GM19240 (cell line): ENCODE results near the gene EHMT2.
A peak's percentile ranks its signal among the peaks of the same experiment; 100 is the strongest.
"Not testable (repeated sequence)": the region's sequence is repeated elsewhere in the genome, so short reads cannot be mapped to it uniquely, and the experiment has no call there.

Source experiments
- DNase-seq: peaks from one replicate; pipeline ENCODE4 v3.0.0; 2011; ENCODE audit warnings: low spot score; ENCODE audit not compliant: insufficient read length

EHMT2 gene

DNA sequence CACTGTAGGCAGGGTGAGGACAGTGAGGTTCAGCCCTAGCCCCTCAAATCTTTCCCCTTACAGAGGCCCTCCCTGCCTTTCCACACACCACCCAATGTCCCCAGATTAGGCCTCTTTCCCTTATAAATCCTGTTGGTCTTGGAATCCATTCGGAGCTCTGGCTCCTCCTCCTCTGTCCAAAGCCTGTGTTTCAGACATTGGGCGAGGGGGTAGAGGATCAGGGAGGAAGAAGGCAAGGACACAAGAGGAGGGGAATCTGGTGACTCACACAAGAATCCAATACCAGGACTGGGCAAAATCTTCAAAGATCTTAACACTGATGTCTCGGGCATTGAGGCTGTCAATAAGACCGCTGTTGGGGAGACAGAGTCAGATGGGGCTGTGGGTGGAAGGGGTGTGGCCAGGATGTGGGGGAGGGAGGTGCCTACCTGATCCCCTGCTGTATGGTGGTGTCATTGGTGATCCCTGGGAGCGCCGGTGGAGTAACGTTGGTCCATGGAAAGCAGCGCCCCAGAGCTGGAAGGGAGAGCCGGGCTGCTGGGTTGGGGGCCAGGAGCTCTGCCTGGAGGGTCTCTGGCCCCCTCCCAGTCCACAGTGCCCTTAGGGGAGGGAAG, 26.3 kb downstream of the EHMT2 start:
- no peak for DNase-seq

DNA sequence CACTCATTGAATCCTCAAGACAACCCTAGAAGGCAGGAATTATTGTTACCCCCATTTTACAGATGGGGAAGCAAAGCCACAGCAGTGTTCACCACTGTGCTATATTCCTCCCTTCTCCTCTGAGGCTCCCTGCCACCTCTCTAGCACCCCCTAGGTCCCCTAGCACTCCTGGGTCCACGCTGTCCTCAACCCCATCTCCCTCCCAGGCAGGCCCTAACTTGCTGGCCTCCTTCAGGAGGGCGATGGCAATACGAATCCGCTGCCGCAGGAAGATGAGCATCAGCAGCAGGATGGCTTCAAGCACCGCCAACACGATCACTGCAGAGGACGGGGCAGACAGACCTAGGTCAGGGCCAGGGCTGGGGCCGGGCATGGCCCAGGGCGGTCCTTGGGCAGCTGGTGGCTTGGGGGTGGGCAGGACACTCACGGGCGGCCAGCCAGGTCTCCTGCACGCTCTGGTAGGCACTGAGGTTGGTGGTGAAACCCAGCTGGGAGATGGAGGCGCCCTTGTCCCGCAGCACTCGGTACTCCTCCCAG, 27.0 kb downstream of the EHMT2 start:
- DNase-seq = no peak

DNA sequence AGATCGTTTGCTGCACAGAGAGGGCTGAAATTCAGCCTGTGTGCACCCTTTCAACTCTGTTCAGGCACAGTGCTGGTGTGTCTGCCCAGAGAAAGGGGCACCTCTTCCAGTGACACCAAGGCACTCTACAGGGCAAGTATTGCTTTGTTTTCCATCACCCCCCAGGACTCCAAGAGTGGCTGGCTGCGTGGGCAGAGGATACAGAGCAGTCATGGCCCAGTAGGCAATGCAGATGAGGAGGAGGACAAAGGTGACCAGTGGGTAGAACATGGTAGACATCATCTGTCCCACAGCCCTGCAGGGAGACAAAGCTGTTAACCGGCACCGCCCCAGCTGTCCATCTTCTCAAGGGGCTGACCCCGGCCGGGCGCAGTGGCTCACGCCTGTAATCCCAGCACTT, 28.2 kb downstream of the EHMT2 start:
- DNase-seq = no peak

DNA sequence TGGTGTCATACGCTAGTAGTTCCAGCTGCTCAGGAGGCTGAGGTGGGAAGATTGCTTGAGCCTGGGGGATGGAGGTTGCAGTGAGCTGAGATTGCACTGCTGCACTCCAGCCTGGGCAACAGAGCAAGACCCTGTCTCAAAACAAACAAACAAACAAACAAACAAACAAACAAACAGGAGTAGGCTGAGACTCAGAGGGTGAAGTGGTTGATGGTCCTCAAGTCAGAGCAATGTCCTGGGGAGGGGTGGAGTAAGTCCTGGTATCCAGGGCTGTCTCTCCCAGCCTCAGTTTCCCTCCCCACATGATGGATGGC, 28.9 kb downstream of the EHMT2 start:
- not testable (repeated sequence) for DNase-seq

DNA sequence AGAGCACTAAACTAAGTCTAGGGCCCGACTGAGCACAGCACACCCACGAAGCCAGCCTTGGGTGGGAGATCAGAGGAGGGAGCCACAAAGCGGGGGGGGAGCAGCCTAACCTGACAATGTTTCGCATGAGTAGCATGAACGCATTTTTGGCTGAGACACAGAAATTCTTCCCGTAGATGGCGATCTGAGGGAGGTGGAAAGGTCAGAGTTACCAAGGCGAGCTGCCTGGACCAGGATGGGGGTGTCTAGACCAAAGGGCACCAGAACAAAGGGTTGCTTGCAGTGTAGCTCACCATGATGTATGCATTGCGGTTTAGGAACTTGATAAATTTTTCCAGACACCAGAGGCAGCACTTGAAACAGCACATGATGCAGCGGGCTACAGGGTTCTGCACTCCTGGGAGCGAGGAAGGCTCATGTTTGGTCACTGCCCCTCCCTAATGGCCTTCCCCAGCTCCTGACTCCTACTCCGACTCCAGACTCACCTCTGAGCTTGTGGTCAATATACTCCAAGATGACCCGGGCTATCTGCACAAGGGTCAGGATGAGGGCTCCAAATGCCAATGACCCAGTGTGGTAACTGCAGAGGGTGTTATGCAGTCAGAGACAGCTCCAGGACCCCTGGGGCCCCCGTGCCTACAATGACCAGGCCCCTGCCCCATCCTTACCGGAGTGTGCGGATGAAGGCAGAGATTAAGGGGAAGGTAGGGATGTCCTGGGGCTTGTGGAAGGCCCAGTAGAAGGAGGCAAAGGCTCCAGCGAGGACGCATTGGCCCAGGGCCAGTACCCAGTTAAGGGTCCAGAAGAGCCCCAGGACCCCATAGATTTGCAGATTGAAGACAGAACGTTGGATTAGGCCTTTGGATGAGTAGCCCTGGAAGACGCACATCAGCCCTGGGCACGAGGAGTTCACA, 32.0 kb downstream of the EHMT2 start:
- no peak for DNase-seq

DNA sequence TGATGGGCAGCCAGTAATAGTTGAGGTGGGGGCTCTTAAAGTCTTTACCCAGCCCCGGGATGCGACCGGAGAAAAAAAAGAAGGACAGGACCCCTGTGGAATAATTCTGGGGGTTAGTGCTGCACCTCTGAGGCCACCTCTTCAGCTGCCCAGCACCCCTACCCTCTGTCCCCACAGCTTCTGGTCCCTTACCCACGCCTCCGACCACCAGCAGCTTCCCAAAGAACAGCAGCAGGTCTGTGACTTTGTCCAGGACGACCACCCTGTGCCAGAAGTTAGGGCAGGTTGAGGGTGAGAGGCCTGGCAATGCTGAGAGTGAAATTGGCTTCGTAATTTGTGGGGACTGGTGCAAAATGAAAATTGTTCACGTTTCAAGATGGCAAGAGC, 32.7 kb downstream of the EHMT2 start:
- no peak for DNase-seq

DNA sequence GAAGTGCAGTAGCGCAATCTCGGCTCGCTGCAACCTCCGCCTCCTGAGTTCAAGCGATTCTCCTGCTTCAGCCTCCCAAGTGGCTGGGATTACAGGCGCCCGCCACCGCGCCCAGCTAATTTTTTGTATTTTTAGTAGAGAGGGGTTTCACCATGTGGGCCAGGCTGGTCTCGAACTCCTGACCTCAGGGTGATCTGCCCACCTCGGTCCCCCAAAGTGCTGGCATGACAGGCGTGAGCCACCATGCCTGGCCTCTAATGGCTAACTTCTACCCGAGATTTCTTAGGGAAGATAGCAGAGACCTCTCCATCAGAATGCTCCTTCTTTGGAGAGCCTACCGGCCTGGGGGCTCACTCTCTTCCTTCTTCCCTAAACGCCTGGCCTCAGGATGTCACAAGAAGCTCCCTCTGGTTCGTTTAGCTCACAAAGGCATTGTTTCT, 33.4 kb downstream of the EHMT2 start:
- DNase-seq = not testable (repeated sequence)

DNA sequence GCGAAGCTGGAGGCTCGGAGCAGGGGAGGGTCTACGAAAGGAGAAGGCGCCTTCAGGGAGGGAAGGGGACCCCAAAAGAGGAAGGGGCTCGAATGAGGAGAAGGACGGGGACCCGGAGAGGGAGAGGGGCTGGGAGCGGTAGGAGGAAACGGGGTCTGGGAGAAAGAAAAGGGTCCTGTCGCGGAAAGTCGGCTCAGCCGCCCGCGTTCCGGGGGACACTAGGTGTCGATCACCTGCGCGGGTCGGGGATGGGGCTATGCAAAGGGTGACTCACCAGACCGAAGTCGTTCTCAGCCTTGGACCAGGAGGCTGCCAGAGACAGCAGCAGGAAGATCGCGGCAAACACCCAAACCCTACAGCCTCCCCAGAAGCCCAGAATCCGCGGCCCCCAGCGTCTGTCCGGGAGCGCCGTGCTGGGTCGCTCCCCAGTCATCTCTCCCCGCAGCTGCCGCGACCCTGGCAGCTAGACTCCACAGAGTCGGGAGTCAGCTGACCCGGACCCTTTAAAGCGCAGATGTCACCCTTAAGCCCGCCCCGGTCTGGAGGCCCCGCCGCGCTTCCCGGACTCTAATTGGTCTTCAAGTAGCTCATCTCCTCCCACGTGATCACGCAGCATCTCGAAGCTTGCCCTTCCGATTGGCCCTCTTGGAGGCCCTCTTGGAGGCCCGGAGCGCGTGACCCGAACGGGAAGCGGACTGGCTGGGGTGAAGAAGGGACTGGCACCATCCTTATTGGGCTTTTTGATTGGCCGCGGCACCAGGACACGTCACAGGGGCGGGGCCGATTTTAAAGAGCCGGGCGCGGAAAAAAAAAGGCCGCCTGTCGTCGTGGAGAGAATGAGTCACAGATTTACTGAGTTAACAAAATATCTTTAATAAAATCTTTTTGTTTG, 34.9 kb downstream of the EHMT2 start, which contains the start of gene NEU1:
NEU1 (minus strand) TSS at position 478 of the 892 bp plus-strand sequence; CDS start at position 433, 45 bp downstream.
- DNase-seq = peak; percentile 100

DNA sequence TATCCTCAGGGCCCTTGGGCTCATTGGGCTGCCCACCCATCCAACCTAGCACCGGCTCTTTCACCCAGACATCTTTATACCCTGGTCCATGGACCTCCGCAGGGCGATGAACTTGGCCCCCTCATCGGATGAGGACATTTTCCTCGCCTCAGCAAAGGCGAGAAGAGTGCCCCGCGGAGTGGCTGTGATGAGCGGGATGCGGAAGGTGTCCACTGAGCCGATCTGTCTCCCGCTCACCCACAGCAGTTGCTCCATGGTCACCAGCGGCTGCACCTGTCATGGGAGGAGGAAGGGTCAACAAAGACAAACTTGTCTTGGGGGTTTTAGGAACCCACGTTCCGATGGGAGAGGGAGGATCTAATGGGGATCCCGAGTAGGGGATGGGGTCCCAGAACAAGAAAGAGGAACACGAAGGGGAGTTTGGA, 35.6 kb downstream of the EHMT2 start:
- DNase-seq = no peak

DNA sequence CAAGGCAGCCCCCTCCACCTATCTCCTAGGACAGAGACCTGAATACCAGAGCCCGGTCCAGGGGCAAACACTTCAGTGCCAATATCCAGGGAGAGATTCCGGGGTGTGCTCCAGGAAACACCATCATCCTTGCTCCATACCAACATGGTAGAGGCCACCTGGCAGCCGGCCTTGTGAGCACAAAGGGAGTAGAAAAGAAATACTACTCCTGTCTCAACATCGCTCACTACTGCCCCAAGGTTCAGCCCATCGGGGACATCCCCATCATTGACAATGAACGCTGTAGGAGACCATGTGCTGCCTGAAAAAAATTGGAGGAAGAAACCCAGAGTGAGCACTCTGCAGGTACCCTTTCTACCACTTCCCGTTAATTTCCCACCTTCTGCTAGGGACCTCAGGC, 36.3 kb downstream of the EHMT2 start:
- no peak for DNase-seq

DNA sequence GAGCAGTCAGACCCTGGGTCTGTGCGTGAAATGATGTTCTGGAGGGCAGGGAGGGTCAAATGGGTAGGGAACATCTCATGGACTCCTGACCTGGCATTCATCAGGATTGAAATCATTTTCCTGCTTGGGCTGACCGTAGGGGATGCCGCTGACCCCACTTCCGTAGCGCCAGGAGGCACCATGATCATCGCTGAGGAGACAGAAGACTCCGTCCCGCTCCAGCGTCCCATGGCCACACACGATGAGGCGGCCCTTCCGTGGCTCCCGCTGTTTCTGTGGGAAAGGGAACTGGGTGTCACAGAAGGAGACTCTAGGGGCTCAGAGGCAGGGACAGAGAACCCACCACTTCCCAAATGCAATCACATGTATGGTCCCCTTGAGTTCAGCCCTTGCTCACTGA, 37.1 kb downstream of the EHMT2 start:
- DNase-seq = no peak

DNA sequence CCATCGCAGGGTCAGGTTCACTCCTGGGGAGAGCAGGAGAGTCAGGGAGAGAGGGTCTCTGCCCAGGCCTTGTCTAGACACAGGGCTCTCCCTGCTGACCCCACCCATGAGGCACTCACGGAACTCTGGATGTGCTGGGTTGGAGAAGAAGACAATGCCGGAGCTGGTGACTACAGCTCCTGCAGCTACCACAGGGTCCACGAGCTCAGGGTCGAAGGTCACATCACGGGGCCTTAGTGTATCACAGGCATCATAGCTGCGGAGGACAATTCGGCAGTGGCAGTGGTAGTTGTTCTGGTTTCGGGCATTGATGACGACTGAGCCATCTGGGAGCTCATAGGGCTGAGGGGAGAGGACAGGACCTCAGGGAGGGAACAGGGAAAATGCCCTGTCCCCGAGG, 37.6 kb downstream of the EHMT2 start:
- DNase-seq = no peak

DNA sequence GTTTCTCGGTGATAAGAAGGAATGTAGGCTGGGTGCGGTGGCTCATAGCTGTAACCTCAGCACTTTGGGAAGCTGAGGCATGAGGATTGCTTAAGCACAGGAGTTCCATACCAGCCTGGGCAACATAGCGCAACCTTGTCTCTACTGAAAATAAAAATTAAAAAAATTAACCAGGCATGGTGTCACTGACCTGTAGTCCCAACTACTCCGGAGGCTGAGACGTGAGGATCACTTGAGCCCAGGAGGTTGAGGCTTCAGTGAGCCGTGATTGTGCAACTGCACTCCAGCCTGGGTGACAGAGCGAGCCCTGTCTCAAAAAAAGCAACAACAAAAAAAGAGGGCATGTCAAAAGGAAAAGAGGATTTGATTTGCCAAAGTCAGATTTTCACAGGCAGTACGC, 38.8 kb downstream of the EHMT2 start:
- no peak for DNase-seq

DNA sequence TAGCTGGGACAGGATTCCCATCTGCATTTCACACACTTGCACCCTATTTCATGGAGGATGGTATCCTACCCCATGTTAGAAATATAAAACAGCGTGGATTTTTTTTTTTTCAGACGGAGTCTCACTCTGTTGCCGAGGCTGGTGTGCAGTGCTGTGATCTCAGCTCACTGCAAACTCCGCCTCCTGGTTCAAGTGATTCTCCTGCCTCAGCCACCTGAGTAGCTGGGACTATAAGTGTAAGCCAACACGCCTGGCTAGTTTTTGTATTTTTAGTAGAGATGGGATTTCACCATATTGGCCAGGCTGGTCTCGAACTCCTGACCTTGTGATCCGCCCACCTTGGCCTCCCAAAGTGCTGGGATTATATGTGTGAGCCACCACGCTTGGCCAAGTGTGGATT, 39.7 kb downstream of the EHMT2 start:
- not testable (repeated sequence) for DNase-seq

DNA sequence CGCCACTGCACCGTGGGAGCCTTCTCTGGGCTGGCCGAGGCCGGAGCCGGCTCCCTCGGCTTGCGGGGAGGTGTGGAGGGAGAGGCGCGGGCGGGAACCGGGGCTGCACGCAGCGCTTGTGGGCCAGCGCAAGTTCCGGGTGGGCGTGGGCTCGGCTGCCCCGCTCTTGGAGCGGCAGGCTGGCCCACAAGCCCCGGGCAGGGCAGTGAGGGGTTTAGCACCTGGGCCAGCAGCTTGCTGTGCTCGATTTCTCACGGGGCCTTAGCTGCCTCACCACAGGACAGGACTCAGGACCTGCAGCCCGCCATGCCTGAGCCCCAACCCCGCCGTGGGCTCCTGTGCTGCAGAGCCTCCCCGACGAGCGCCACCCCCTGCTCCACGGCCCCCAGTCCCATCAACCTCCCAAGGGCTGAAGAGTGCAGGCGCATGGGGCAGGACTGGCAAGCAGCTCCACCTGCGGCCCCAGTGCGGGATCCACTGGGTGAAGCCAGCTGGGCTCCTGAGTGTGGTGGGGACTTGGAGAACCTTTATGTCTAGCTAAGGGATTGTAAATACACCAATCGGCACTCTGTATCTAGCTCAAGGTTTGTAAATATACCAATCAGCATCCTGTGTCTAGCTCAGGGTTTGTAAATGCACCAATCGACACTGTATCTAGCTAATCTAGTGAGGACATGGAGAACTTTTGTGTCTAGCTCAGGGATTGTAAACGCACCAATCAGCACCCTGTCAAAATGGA, 45.3 kb downstream of the EHMT2 start:
- not testable (repeated sequence) for DNase-seq

DNA sequence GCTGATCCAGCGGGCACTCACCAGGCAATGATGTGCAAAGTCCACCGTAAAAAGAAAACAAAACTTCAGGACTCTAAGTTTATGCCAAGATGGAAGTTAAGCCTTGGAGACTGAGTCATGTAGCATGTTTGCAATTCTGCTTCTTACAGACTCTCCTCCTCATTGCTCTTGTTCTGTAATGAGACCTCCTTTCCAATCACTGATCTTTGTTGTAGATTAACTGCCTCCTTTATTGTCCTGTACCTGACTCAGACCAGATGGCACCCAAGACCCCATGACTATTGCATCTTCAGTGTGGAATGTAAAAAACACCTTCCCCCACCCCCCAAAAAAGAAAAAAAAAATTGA, 46.0 kb downstream of the EHMT2 start:
- DNase-seq = no peak

DNA sequence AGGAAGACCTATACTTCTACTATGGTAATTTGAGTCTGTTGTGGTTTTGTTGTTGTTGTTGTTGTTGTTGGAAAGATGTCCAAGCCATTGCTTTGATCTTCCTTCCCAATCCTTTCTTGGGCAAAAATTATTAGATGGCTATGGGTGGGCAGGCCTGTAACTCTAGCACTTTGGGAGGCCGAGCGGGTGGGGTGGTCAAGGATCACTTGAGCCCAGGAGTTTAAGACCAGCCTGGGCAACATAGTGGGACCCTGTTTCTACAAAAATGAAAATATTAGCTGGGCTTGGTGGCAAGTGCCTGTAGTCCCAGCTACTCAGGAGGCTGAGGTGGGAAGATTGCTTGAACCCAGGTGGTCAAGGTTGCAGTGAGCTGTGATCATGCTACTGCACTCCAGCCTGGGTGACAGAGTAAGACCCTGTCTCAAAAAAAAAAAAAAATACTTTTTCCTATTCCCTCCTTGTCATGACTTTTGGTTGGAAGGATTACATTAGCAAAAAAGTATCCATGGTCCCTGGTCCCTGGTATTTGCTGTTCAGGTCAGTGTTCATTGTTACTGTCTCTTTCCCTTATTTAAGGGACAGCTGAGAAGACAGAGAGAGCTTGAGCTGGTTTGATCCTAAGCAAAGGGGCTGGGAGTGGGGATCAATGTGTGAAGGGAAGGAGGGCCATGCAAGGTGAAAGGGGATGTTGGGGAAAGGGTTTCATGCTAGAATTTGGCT, 46.6 kb downstream of the EHMT2 start:
- no peak for DNase-seq

DNA sequence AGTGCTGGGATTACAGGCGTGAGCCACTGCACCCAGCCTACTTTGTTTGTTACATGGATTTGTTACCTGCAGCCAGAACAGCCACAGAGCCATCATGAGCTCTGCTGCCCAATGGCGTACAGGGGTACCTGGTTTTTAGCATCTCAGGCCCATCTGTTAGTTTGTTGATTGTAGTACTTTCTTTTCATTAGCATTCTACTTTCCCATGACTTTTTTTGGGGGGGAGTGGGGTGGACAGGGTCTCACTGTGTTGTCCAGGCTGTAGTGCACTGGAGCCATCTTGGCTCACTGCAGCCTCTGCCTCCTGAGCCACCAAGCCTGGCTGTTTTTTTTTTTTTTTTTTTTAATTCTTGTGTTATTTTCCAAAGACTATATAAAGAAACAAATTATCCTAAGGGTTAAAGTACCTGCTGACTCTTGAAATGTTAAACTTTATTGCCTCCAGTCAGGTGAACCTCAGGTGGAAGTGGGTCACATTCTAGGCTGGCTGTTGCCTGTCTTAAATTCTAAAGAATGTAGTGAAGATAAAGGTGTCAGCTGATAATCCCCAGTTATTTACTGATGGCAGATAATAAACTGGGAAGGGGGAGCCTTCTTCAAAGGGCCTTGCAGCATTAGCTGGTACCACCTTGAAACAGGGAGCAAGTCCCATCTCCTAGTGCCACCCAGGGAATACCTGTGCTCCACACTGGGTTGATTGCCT, 50.1 kb downstream of the EHMT2 start:
- no peak for DNase-seq

DNA sequence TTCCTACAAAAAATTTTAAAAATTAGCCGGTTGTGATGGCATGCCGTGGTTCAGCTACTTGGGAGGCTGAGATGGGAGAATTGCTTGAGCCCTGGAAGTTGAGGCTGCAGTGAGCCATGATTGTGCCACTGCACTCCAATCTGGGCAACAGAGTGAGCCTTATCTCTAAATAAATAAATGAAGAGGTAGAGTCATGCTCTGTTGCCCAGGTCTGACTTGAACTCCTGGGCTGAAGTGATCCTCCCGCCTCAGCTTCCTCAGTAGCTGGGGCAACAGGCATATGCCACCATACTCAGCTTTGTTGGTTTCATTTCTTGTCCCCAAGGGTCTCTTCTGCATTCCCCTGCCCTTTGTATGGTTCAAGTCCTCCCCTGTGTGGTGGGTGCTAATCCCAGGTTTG, 53.0 kb downstream of the EHMT2 start:
- DNase-seq = no peak

DNA sequence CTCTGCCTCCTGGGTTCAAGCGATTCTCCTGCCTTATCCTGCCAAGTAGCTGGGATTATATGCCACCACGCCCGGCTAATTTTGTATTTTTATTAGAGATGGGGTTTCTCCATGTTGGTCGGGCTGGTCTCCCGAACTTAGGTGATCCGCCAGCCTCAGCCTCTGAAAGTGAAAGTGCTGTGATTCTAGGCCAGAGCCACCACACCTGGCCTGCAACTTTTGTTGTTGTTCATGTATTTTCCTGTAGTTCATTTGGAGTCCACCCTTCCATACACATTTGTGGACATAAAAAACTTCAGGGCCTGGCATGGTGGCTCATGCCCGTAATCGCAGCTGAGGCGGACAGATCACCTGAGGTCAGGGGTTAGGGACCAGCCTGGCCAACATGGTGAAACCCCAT, 55.4 kb downstream of the EHMT2 start:
- DNase-seq = no peak
